CD14-positive monocyte (primary cell): ENCODE data around the gene DYNLT1. TPM values are rescaled to one million over a fixed set of nuclear protein-coding genes. Genes with fewer than 3 reads are reported as not detected.

Experiments
- DNase-seq, 3 donors: peaks; one replicate each; pipeline ENCODE4 v3.0.0-alpha.2; 2011 to 2022
- H2AFZ ChIP-seq: 2 replicates; pipeline ENCODE4 v1.6.0; 2012; ENCODE audit warnings: mild to moderate bottlenecking, low read depth, low read length, inconsistent platforms; ENCODE audit not compliant: insufficient read depth, poor library complexity, severe bottlenecking
- H3K27ac ChIP-seq, 2 donors: 1 replicate in 1 of 2; 2 replicates in 1 of 2; pipeline ENCODE4 v1.5.1; 2012 to 2013; ENCODE audit warnings: low read length in 2 of 2, control low read depth in 1 of 2, inconsistent platforms in 1 of 2, low read depth in 1 of 2, mild to moderate bottlenecking in 1 of 2
- H3K27me3 ChIP-seq, 2 donors: one replicate each; pipeline versions ENCODE4 v1.6.0 to v1.6.1; 2011 to 2013; ENCODE audit warnings: low read length in 2 of 2; ENCODE audit not compliant: control insufficient read depth in 2 of 2, insufficient read depth in 2 of 2
- H3K36me3 ChIP-seq, 2 donors: replicated peaks in 1 of 2; 1 replicate in 1 of 2; 2 replicates in 1 of 2; pipeline versions ENCODE4 v1.5.1 to v1.6.1; 2012 to 2013; ENCODE audit warnings: low read length in 2 of 2, control low read depth in 1 of 2, inconsistent platforms in 1 of 2, mild to moderate bottlenecking in 1 of 2; ENCODE audit not compliant: insufficient read depth in 2 of 2, control insufficient read depth in 1 of 2
- H3K4me1 ChIP-seq, 2 donors: 1 replicate in 1 of 2; 2 replicates in 1 of 2; pipeline versions ENCODE4 v1.5.1 to v1.6.1; 2012 to 2013; ENCODE audit warnings: low read length in 2 of 2, control low read depth in 1 of 2, inconsistent platforms in 1 of 2, mild to moderate bottlenecking in 1 of 2, moderate library complexity in 1 of 2; ENCODE audit not compliant: insufficient read depth in 2 of 2, control insufficient read depth in 1 of 2
- H3K4me2 ChIP-seq: replicated peaks from 2 replicates; pipeline ENCODE3; 2012; ENCODE audit warnings: low read length, moderate library complexity, mild to moderate bottlenecking; ENCODE audit not compliant: poor library complexity, severe bottlenecking; ENCODE audit errors: extremely low read depth
- H3K4me3 ChIP-seq, 3 experiments: fragments of 200-600 bp in 1 of 3; sonication (generic) in 1 of 3; replicated peaks in 1 of 3; 1 replicate in 2 of 3; 2 replicates in 1 of 3; pipeline ENCODE4 v1.5.1; 2011 to 2013; ENCODE audit warnings: low read length in 3 of 3, mild to moderate bottlenecking in 3 of 3, control low read depth in 2 of 3, low read depth in 2 of 3, inconsistent platforms in 1 of 3, moderate library complexity in 1 of 3
- H3K79me2 ChIP-seq: 2 replicates; pipeline ENCODE4 v1.6.0; 2012; ENCODE audit warnings: mild to moderate bottlenecking, control low read depth, inconsistent platforms, low read length, moderate library complexity; ENCODE audit not compliant: insufficient read depth
- H3K9ac ChIP-seq: 2 replicates; pipeline ENCODE4 v1.6.0; 2017; ENCODE audit warnings: low read length, mild to moderate bottlenecking; ENCODE audit not compliant: insufficient read depth, poor library complexity, severe bottlenecking
- H3K9me3 ChIP-seq, 2 donors: replicated peaks in 1 of 2; 1 replicate in 1 of 2; 2 replicates in 1 of 2; pipeline versions ENCODE4 v1.5.1 to v1.6.1; 2012 to 2013; ENCODE audit warnings: low read length in 2 of 2, control low read depth in 1 of 2; ENCODE audit not compliant: control insufficient read depth in 1 of 2, insufficient read depth in 1 of 2
- H4K20me1 ChIP-seq: 2 replicates; pipeline ENCODE4 v1.6.0; 2012; ENCODE audit warnings: mild to moderate bottlenecking, low read length, control low read depth, moderate library complexity; ENCODE audit not compliant: insufficient read depth
- H3K27ac Mint-ChIP-seq, 7 donors: one replicate each; pipeline ENCODE4 v1.8.0; 2020; ENCODE audit warnings: mild to moderate bottlenecking in 7 of 7, mixed read lengths in 7 of 7, moderate library complexity in 6 of 7, inconsistent platforms in 2 of 7
- H3K27me3 Mint-ChIP-seq, 3 donors: one replicate each; pipeline ENCODE4 v1.8.0; 2021 to 2022; ENCODE audit warnings: low read depth in 3 of 3, mild to moderate bottlenecking in 3 of 3, mixed read lengths in 3 of 3, moderate library complexity in 3 of 3, inconsistent platforms in 1 of 3
- H3K36me3 Mint-ChIP-seq, 2 donors: one replicate each; pipeline ENCODE4 v1.8.0; 2020; ENCODE audit warnings: mixed read lengths in 2 of 2, inconsistent platforms in 1 of 2, mild to moderate bottlenecking in 1 of 2
- H3K4me1 Mint-ChIP-seq: one replicate; pipeline ENCODE4 v1.8.0; 2020; ENCODE audit warnings: mild to moderate bottlenecking, mixed read lengths
- H3K4me3 Mint-ChIP-seq, 2 donors: one replicate each; pipeline ENCODE4 v1.8.0; 2020; ENCODE audit warnings: mild to moderate bottlenecking in 2 of 2, mixed read lengths in 2 of 2, moderate library complexity in 1 of 2
- H3K9me3 Mint-ChIP-seq, 7 donors: one replicate each; pipeline ENCODE4 v1.8.0; 2020 to 2022; ENCODE audit warnings: mixed read lengths in 7 of 7, mild to moderate bottlenecking in 6 of 7, moderate library complexity in 6 of 7, inconsistent platforms in 2 of 7
- WGBS: methylation state at CpG from one replicate; pipeline ENCODE4 v1.1.5; 2013; ENCODE audit warnings: missing lambda C conversion rate; ENCODE audit not compliant: insufficient coverage; 5-methylcytosine and 5-hydroxymethylcytosine counted together
- intact Hi-C, 2 donors: fragments of 100-400 bp; cut with micrococcal nuclease; formaldehyde crosslinking; loops; one replicate each; pipeline versions ENCODE4 v1.15.0 to v1.15.1; 2023
- polyA plus RNA-seq, 3 donors: library from polyadenylated mRNA; depleted of rRNA in 1 of 3; unstranded in 2 of 3; stranded (reverse) in 1 of 3; fragments of 300-500 nt in 2 of 3; fragments of >200 nt in 1 of 3; fragmentation: Illumina TruSeq in 2 of 3; gene quantifications; 1 replicate in 2 of 3; 2 replicates in 1 of 3; pipeline ENCODE4 v1.2.3, GENCODE V29; 2012 to 2021
- TF ChIP-seq, protein P1 (sequence below): fragments of 200-600 bp; IDR thresholded peaks from one replicate; pipeline ENCODE4 v1.8.0; 2022; ENCODE audit warnings: antibody characterized with exemption, mild to moderate bottlenecking

DYNLT1 gene
- polyA plus RNA-seq, 3 donors, result 248 to 287 (median 286) TPM

DNA sequence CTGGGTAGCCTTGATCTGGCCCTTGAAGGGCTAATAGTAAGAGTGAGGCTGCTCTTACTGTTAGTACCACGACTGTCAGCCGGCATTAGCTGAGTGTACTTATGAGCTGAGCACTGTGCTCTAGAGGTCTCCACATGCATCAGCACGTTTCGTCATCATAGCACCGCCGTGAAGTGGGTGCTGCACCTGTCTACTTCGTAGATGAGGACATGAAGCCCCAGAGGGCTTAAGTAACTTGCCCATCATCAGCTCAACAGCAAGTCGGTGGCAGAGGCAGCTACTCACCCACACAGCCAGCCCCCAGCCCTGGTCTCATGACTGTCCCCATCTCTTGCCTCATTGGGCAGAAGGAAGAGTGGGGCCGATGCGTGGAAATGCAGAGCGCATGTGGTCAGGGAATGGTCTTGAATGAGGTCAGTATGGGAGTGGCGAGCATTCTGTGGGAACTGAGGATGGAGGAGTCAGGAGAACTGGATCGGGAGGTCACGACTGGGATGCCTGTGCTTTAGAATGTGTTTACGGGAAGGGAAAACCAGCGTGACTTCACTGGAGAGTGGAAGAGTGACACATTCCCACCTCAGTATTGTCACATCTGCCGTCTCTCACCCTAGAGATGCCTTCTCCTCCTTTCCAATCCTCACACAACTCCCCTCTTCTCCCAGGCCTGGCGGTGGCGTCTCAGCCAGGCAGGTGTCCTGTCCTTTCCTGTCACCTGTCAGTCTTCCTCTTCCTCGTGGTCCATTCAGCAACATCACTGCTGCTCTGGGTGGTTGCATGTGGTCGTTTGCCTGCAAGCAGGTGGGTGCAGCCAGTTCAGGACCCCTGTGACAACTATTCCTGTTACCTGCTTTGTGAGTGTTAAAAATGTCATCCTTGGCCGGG, 11.3 kb upstream of the DYNLT1 start:
- Mint-ChIP-seq H3K27me3 (peaks cover 0 to 12% (median 0%) of the 10 kb centered on the region in 3 donors), H3K4me3 (peak overlapping the region in 1 of 2 donors; percentile 72), H3K4me1 (peaks cover 67% of the 10 kb centered on the region), H3K36me3 (peaks cover 0 to 4% of the 10 kb centered on the region in 2 donors), H3K9me3 (no peaks in the 10 kb centered on the region), H3K27ac (peak overlapping the region; percentile 96 to 100 (median 98))
- peak in 2 of 3 donors; percentile 12 to 26 for DNase-seq
- no peaks in the 10 kb centered on the region for H3K36me3 ChIP-seq
- no peak overlapping the region for H3K9ac ChIP-seq
- H3K27me3 ChIP-seq, result no peaks in the 10 kb centered on the region
- intact Hi-C loops, result loop anchor here in 1 of 2 donors (10.0 kb wide), 1 partner anchor 601 kb away; no protein-coding TSS in a partner anchor
- peak overlapping the region; percentile 26 for H3K4me2 ChIP-seq
- TF ChIP-seq, protein P1, sequence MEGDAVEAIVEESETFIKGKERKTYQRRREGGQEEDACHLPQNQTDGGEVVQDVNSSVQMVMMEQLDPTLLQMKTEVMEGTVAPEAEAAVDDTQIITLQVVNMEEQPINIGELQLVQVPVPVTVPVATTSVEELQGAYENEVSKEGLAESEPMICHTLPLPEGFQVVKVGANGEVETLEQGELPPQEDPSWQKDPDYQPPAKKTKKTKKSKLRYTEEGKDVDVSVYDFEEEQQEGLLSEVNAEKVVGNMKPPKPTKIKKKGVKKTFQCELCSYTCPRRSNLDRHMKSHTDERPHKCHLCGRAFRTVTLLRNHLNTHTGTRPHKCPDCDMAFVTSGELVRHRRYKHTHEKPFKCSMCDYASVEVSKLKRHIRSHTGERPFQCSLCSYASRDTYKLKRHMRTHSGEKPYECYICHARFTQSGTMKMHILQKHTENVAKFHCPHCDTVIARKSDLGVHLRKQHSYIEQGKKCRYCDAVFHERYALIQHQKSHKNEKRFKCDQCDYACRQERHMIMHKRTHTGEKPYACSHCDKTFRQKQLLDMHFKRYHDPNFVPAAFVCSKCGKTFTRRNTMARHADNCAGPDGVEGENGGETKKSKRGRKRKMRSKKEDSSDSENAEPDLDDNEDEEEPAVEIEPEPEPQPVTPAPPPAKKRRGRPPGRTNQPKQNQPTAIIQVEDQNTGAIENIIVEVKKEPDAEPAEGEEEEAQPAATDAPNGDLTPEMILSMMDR, result no peak
- H3K27ac ChIP-seq, result peak overlapping the region; percentile 65 to 98
- H3K9me3 ChIP-seq, result no peaks in the 10 kb centered on the region
- peaks cover 54 to 65% of the 10 kb centered on the region in 2 donors for H3K4me1 ChIP-seq
- WGBS, result 89% methylated on average over 15 of the region's 22 CpGs
- peak overlapping the region in 1 of 3 experiments; percentile 17 for H3K4me3 ChIP-seq
- H4K20me1 ChIP-seq, result no peaks in the 10 kb centered on the region
- H2AFZ ChIP-seq, result no peak overlapping the region
- H3K79me2 ChIP-seq, result no peaks in the 10 kb centered on the region

DNA sequence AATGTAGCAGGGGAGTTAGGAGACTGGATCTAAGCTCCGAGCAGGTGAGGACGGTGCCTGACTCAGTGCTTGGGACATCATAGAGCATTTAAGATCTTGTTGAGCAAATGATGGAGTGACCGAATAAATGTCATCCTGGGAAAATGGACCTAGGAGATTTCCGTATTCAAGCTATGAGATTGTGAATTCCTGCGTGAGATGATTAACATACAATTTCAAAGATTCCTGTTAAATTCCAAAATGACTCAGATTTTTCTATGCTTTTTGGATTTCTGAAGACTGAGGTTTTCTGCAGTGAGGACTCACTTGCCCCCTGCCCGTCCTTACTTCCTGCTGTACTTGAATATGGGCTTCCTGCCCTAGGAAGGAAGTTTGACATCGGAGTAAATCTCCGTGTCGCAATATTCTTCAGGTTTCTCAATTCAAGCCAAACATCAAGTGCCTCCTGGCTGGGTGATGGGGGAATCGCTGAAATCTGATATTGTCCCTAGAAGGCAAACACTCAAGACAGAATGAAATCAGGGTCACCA, 10.5 kb upstream of the DYNLT1 start:
- peak overlapping the region; percentile 26 for H3K4me2 ChIP-seq
- WGBS, result 86% methylated on average over 2 of the region's 10 CpGs
- Mint-ChIP-seq H3K36me3 (peaks cover 0 to 4% of the 10 kb centered on the region in 2 donors), H3K4me1 (peaks cover 62% of the 10 kb centered on the region), H3K27ac (peak overlapping the region; percentile 96 to 100 (median 98)), H3K4me3 (peak overlapping the region in 1 of 2 donors; percentile 72), H3K27me3 (peaks cover 0 to 9% (median 0%) of the 10 kb centered on the region in 3 donors), H3K9me3 (no peaks in the 10 kb centered on the region)
- peaks cover 52 to 62% of the 10 kb centered on the region in 2 donors for H3K4me1 ChIP-seq
- H3K9ac ChIP-seq, result peak overlapping the region; percentile 72
- intact Hi-C loops, result loop anchor here in 1 of 2 donors (10.0 kb wide), 1 partner anchor 600 kb away; no protein-coding TSS in a partner anchor
- H2AFZ ChIP-seq, result no peak overlapping the region
- H3K79me2 ChIP-seq, result no peaks in the 10 kb centered on the region
- H3K27me3 ChIP-seq, result no peaks in the 10 kb centered on the region
- DNase-seq, result peak; percentile 81 to 95 (median 92)
- H3K36me3 ChIP-seq, result no peaks in the 10 kb centered on the region
- no peaks in the 10 kb centered on the region for H3K9me3 ChIP-seq
- TF ChIP-seq, protein P1, result no peak
- H4K20me1 ChIP-seq, result no peaks in the 10 kb centered on the region
- peak overlapping the region in 1 of 3 experiments; percentile 17 for H3K4me3 ChIP-seq
- H3K27ac ChIP-seq, result peak overlapping the region; percentile 89 to 98
